ENCODE data around the gene CNTN4. TPM values are rescaled to one million over a fixed set of nuclear protein-coding genes. Genes with fewer than 3 reads are reported as not detected.

CNTN4 gene
- total RNA-seq, 1 donor from 2014 or later = 37.5 TPM

GRCh38 chr3:2950159-2950558 is 851.5 kb downstream of the CNTN4 start:
- Histone ChIP-seq H3K36me3 (no peaks in the 10 kb centered on the region), H3K27ac (no peak overlapping the region), H3K27me3 (no peaks in the 10 kb centered on the region), H3K4me1 (no peaks in the 10 kb centered on the region), H3K9me3 (no peaks in the 10 kb centered on the region), H3K4me3 (no peak overlapping the region)
- no peak for DNase-seq (ENCODE audit: low spot score in 2 of 2)
- no peak for TF ChIP-seq CTCF (IDR thresholded peaks at IDR 0.05)
- intact Hi-C loops (cut with DNase I) = no loop called here

- H3K36me3 ChIP-seq = no peaks in the 10 kb centered on the region
- H3K4me3 ChIP-seq = no peak overlapping the region
- TF ChIP-seq CTCF (IDR thresholded peaks at IDR 0.05) = no peak
- no peak overlapping the region for H3K27ac ChIP-seq
- no peaks in the 10 kb centered on the region for H3K4me1 ChIP-seq
- H3K27me3 ChIP-seq = no peaks in the 10 kb centered on the region
- no peak for DNase-seq (ENCODE audit: low spot score in 2 of 2)
- intact Hi-C loops (cut with DNase I) = no loop called here
- no peaks in the 10 kb centered on the region for H3K9me3 ChIP-seq
These were observed 858.4 kb downstream of the CNTN4 start for GRCh38 chr3:2957115-2957514.

- H3K27ac ChIP-seq = no peak overlapping the region
- H3K36me3 ChIP-seq = no peaks in the 10 kb centered on the region
- H3K9me3 ChIP-seq = no peaks in the 10 kb centered on the region
- H3K4me1 ChIP-seq = no peaks in the 10 kb centered on the region
- intact Hi-C loops (cut with DNase I) = no loop called here
- DNase-seq (ENCODE audit: low spot score in 2 of 2) = no peak
- TF ChIP-seq CTCF (IDR thresholded peaks at IDR 0.05) = no peak
- no peaks in the 10 kb centered on the region for H3K27me3 ChIP-seq
- H3K4me3 ChIP-seq = no peak overlapping the region
These were observed 859.9 kb downstream of the CNTN4 start for GRCh38 chr3:2958551-2958950.

GRCh38 chr3:2961576-2961975 is 862.9 kb downstream of the CNTN4 start:
- intact Hi-C loops (cut with DNase I) = no loop called here
- Histone ChIP-seq H3K4me3 (no peak overlapping the region), H3K36me3 (no peaks in the 10 kb centered on the region), H3K27ac (no peak overlapping the region), H3K4me1 (no peaks in the 10 kb centered on the region), H3K9me3 (no peaks in the 10 kb centered on the region), H3K27me3 (no peaks in the 10 kb centered on the region)
- no peak for DNase-seq (ENCODE audit: low spot score in 2 of 2)
- no peak for TF ChIP-seq CTCF (IDR thresholded peaks at IDR 0.05)

GRCh38 chr3:2967871-2968270 is 869.2 kb downstream of the CNTN4 start:
- no peak for TF ChIP-seq CTCF (IDR thresholded peaks at IDR 0.05)
- DNase-seq (ENCODE audit: low spot score in 2 of 2) = no peak
- Histone ChIP-seq H3K27me3 (no peaks in the 10 kb centered on the region), H3K4me1 (no peaks in the 10 kb centered on the region), H3K36me3 (no peaks in the 10 kb centered on the region), H3K27ac (no peak overlapping the region), H3K9me3 (no peaks in the 10 kb centered on the region), H3K4me3 (no peak overlapping the region)
- intact Hi-C loops (cut with DNase I) = no loop called here

- H3K36me3 ChIP-seq = no peaks in the 10 kb centered on the region
- no peak for DNase-seq (ENCODE audit: low spot score in 2 of 2)
- H3K4me3 ChIP-seq = no peak overlapping the region
- H3K27ac ChIP-seq = no peak overlapping the region
- no peak for TF ChIP-seq CTCF (IDR thresholded peaks at IDR 0.05)
- no peaks in the 10 kb centered on the region for H3K27me3 ChIP-seq
- H3K9me3 ChIP-seq = no peaks in the 10 kb centered on the region
- H3K4me1 ChIP-seq = no peaks in the 10 kb centered on the region
- intact Hi-C loops (cut with DNase I) = no loop called here
These were observed 869.8 kb downstream of the CNTN4 start for GRCh38 chr3:2968475-2968874.
